ENCODE data around the gene NPAS3.

- TF ChIP-seq EP300 (IDR thresholded peaks at IDR 0.05) (no peak), POLR2A (IDR thresholded peaks at IDR 0.05) (no peak), CTCF (IDR thresholded peaks at IDR 0.05) (no peak)
Measured at GRCh38 chr14:33362934-33363333, 424.3 kb downstream of the NPAS3 start.
